ENCODE data around the gene TTC9. TPM values are rescaled to one million over a fixed set of nuclear protein-coding genes. Genes with fewer than 3 reads are reported as not detected.

Gene TTC9
- total and polyA plus RNA-seq, 10 of the 15 experiments (the other 5 are each of a cell fraction or from before 2014, with no cell fraction given), result 0.87 to 15.8 (median 7.8) TPM

DNA sequence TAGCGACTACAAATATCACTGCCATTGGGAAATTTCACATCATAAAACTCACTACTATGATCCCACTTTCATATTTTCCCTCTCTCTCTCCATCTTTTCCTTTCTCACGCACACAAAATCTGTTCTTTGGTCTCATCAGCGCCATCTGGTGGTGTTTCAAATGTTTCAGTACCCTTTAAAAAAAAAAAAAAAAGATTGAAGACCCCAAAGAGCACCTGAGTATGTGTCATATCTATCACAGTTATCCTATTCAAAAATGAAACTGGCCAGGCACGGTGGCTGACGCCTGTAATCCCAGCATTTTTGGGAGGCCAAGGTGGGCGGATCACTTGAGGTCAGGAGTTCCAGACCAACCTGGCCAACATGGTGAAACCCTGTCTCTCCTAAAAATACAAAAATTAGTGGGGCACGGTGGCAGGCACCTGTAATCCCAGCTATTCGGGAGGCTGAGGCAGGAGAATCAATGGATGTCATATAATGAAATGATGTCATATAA is 72.4 kb downstream of the TTC9 start (continued):
- TF ChIP-seq SUZ12 (IDR thresholded peaks at IDR 0.05; ENCODE audit: unreplicated experiment), result no peak
- TF ChIP-seq SMARCA5 (IDR thresholded peaks at IDR 0.05), result no peak
- TF ChIP-seq, protein P1, sequence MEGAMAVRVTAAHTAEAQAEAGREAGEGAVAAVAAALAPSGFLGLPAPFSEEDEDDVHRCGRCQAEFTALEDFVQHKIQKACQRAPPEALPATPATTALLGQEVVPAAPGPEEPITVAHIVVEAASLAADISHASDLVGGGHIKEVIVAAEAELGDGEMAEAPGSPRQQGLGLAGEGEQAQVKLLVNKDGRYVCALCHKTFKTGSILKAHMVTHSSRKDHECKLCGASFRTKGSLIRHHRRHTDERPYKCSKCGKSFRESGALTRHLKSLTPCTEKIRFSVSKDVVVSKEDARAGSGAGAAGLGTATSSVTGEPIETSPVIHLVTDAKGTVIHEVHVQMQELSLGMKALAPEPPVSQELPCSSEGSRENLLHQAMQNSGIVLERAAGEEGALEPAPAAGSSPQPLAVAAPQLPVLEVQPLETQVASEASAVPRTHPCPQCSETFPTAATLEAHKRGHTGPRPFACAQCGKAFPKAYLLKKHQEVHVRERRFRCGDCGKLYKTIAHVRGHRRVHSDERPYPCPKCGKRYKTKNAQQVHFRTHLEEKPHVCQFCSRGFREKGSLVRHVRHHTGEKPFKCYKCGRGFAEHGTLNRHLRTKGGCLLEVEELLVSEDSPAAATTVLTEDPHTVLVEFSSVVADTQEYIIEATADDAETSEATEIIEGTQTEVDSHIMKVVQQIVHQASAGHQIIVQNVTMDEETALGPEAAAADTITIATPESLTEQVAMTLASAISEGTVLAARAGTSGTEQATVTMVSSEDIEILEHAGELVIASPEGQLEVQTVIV (IDR thresholded peaks at IDR 0.05; ENCODE audit: borderline replicate concordance, partially characterized antibody), result no peak
- TF ChIP-seq TARDBP (IDR thresholded peaks at IDR 0.05; ENCODE audit: borderline replicate concordance), result no peak
- TF ChIP-seq MYC (IDR thresholded peaks at IDR 0.05; ENCODE audit: insufficient read depth, insufficient read length, insufficient replicate concordance, low read length, severe bottlenecking), result no peak
- no peak for TF ChIP-seq RAD51 (IDR thresholded peaks at IDR 0.05)
- TF ChIP-seq, protein P2, sequence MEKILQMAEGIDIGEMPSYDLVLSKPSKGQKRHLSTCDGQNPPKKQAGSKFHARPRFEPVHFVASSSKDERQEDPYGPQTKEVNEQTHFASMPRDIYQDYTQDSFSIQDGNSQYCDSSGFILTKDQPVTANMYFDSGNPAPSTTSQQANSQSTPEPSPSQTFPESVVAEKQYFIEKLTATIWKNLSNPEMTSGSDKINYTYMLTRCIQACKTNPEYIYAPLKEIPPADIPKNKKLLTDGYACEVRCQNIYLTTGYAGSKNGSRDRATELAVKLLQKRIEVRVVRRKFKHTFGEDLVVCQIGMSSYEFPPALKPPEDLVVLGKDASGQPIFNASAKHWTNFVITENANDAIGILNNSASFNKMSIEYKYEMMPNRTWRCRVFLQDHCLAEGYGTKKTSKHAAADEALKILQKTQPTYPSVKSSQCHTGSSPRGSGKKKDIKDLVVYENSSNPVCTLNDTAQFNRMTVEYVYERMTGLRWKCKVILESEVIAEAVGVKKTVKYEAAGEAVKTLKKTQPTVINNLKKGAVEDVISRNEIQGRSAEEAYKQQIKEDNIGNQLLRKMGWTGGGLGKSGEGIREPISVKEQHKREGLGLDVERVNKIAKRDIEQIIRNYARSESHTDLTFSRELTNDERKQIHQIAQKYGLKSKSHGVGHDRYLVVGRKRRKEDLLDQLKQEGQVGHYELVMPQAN (conservative IDR thresholded peaks at IDR 0.05), result no peak
- TF ChIP-seq BMI1 (IDR thresholded peaks at IDR 0.05; ENCODE audit: borderline replicate concordance), result no peak
- TF ChIP-seq ETV6 (conservative IDR thresholded peaks at IDR 0.05 in 1 of 2, IDR thresholded peaks at IDR 0.05 in 1 of 2; ENCODE audit: borderline replicate concordance in 1 of 2, low read depth in 1 of 2), result no peak
- TF ChIP-seq NFYA (IDR thresholded peaks at IDR 0.05; ENCODE audit: borderline replicate concordance, low read depth, low read length), result no peak
- TF ChIP-seq BRCA1 (IDR thresholded peaks at IDR 0.05; ENCODE audit: low read depth, low read length), result no peak

Measured in GM12878 (cell line).